ENCODE measurements around the gene NEB.

NEB gene

DNA sequence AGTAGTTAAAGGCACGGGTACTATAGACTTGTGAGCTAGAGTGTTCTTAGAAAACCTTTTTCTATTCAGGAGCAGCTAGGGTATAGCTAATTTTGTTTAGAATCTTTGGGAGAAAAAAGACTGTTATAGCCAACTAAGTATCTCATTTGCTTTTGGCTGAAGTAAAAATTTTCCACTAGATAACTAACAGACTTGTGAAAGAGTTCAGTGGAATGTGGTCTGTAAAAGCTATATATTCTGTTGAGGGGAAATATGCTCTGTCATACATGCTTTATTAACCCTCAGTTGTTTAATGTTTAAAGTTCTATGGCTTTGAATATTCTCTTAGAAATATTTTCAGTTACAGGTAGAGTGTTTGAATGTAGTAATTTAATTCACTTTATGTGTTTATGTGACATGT lies 274.9 kb downstream of the NEB start:
- TF ChIP-seq CEBPB (IDR thresholded peaks at IDR 0.05) (no peak), EGR1 (IDR thresholded peaks at IDR 0.05) (no peak), TAF1 (IDR thresholded peaks at IDR 0.05; ENCODE audit: low read depth) (no peak), NFIC (IDR thresholded peaks at IDR 0.05) (no peak), TEAD4 (IDR thresholded peaks at IDR 0.05) (no peak), TCF12 (IDR thresholded peaks at IDR 0.05; ENCODE audit: low read depth) (no peak)
- TF ChIP-seq, protein P1, sequence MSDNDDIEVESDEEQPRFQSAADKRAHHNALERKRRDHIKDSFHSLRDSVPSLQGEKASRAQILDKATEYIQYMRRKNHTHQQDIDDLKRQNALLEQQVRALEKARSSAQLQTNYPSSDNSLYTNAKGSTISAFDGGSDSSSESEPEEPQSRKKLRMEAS (IDR thresholded peaks at IDR 0.05), result no peak
- TF ChIP-seq, protein P2, sequence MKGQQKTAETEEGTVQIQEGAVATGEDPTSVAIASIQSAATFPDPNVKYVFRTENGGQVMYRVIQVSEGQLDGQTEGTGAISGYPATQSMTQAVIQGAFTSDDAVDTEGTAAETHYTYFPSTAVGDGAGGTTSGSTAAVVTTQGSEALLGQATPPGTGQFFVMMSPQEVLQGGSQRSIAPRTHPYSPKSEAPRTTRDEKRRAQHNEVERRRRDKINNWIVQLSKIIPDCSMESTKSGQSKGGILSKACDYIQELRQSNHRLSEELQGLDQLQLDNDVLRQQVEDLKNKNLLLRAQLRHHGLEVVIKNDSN (IDR thresholded peaks at IDR 0.05), result no peak
- TF ChIP-seq, protein P3, sequence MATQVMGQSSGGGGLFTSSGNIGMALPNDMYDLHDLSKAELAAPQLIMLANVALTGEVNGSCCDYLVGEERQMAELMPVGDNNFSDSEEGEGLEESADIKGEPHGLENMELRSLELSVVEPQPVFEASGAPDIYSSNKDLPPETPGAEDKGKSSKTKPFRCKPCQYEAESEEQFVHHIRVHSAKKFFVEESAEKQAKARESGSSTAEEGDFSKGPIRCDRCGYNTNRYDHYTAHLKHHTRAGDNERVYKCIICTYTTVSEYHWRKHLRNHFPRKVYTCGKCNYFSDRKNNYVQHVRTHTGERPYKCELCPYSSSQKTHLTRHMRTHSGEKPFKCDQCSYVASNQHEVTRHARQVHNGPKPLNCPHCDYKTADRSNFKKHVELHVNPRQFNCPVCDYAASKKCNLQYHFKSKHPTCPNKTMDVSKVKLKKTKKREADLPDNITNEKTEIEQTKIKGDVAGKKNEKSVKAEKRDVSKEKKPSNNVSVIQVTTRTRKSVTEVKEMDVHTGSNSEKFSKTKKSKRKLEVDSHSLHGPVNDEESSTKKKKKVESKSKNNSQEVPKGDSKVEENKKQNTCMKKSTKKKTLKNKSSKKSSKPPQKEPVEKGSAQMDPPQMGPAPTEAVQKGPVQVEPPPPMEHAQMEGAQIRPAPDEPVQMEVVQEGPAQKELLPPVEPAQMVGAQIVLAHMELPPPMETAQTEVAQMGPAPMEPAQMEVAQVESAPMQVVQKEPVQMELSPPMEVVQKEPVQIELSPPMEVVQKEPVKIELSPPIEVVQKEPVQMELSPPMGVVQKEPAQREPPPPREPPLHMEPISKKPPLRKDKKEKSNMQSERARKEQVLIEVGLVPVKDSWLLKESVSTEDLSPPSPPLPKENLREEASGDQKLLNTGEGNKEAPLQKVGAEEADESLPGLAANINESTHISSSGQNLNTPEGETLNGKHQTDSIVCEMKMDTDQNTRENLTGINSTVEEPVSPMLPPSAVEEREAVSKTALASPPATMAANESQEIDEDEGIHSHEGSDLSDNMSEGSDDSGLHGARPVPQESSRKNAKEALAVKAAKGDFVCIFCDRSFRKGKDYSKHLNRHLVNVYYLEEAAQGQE (IDR thresholded peaks at IDR 0.05; ENCODE audit: low read depth), result no peak

DNA sequence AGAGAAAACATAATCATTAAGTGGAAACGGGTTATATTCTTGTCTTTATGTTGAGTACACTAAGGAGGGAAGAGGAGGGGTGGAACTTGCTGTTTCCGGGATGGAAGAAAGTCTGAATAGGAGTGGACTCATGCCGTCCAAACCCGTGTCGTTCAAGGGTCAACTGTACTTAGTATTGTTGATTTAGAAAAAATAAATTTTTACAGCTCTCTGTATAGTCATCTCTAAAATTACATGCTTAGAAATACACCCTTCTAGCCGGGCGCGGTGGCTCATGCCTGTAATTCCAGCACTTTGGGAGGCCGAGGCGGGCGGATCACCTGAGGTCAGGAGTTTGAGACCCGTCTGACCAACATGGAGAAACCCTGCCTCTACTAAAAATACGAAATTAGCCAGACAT lies 295.1 kb downstream of the NEB start:
- no peak for TF ChIP-seq NFIC (IDR thresholded peaks at IDR 0.05)
- TF ChIP-seq EP300 (IDR thresholded peaks at IDR 0.05; ENCODE audit: borderline replicate concordance), result no peak
- TF ChIP-seq FOXM1 (IDR thresholded peaks at IDR 0.05; ENCODE audit: borderline replicate concordance, low read depth), result no peak
- TF ChIP-seq TEAD4 (IDR thresholded peaks at IDR 0.05), result no peak
- TF ChIP-seq CREB1 (IDR thresholded peaks at IDR 0.05; ENCODE audit: low read depth), result no peak
- TF ChIP-seq CEBPB (IDR thresholded peaks at IDR 0.05), result no peak
- TF ChIP-seq TAF1 (IDR thresholded peaks at IDR 0.05; ENCODE audit: low read depth), result no peak
- TF ChIP-seq RAD21 (IDR thresholded peaks at IDR 0.05; ENCODE audit: low read depth), result no peak
- TF ChIP-seq TCF12 (IDR thresholded peaks at IDR 0.05; ENCODE audit: low read depth), result no peak
- no peak for TF ChIP-seq ZBTB7A (IDR thresholded peaks at IDR 0.05; ENCODE audit: low read depth)
- TF ChIP-seq, protein P3 (IDR thresholded peaks at IDR 0.05; ENCODE audit: low read depth), result no peak
- no peak for TF ChIP-seq YY1 (IDR thresholded peaks at IDR 0.05; ENCODE audit: low read depth)
- TF ChIP-seq EGR1 (IDR thresholded peaks at IDR 0.05), result no peak

DNA sequence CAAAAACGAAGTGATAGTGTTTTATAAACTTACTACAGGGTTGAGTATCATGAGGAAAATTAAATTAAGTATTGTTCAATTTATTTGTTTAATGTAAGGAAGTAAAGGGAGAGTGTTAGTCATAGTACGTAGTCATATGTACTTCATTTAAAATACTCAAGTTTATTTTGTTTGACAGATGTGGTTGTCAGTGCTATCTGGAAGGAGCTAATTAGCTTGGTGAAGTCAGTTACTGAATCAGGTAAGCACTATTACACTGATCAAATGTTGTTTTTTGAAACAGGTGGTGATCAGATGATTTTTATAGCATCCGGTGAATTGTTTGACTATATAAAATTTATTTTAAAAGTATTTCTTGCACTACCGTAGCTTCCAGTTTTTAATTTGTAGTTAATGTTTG lies 295.8 kb downstream of the NEB start:
- no peak for TF ChIP-seq TEAD4 (IDR thresholded peaks at IDR 0.05)
- no peak for TF ChIP-seq TAF1 (IDR thresholded peaks at IDR 0.05; ENCODE audit: low read depth)
- TF ChIP-seq, protein P1 (IDR thresholded peaks at IDR 0.05), result no peak
- no peak for TF ChIP-seq EP300 (IDR thresholded peaks at IDR 0.05; ENCODE audit: borderline replicate concordance)
- no peak for TF ChIP-seq FOXM1 (IDR thresholded peaks at IDR 0.05; ENCODE audit: borderline replicate concordance, low read depth)
- TF ChIP-seq, protein P2 (IDR thresholded peaks at IDR 0.05), result no peak
- no peak for TF ChIP-seq TCF12 (IDR thresholded peaks at IDR 0.05; ENCODE audit: low read depth)
- no peak for TF ChIP-seq RAD21 (IDR thresholded peaks at IDR 0.05; ENCODE audit: low read depth)
- TF ChIP-seq ZBTB7A (IDR thresholded peaks at IDR 0.05; ENCODE audit: low read depth), result no peak
- no peak for TF ChIP-seq YY1 (IDR thresholded peaks at IDR 0.05; ENCODE audit: low read depth)
- no peak for TF ChIP-seq EGR1 (IDR thresholded peaks at IDR 0.05)
- TF ChIP-seq, protein P3 (IDR thresholded peaks at IDR 0.05; ENCODE audit: low read depth), result no peak
- TF ChIP-seq NFIC (IDR thresholded peaks at IDR 0.05), result no peak
- TF ChIP-seq CEBPB (IDR thresholded peaks at IDR 0.05), result no peak
- TF ChIP-seq CREB1 (IDR thresholded peaks at IDR 0.05; ENCODE audit: low read depth), result no peak

DNA sequence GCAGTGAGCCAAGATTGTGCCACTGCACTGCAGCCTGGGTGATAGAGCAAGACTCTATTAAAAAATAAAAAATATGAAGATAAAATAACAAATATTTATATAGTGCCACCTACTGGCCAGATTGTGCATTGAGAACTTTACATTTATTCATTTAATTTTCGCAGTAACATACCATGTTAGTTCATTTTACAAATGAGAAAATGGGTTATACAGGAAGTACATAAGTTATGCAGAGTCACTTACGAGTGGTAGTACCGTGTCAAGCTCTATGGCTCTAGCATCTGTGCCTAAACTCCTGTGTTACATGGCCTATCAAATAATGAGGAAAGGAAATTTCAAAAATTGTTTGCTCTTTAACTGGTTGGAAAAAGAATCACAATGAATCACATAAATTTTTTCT lies 296.6 kb downstream of the NEB start:
- TF ChIP-seq, protein P1 (IDR thresholded peaks at IDR 0.05), result no peak
- TF ChIP-seq EP300 (IDR thresholded peaks at IDR 0.05; ENCODE audit: borderline replicate concordance) (no peak), NFIC (IDR thresholded peaks at IDR 0.05) (no peak), CEBPB (IDR thresholded peaks at IDR 0.05) (no peak), CREB1 (IDR thresholded peaks at IDR 0.05; ENCODE audit: low read depth) (no peak), YY1 (IDR thresholded peaks at IDR 0.05; ENCODE audit: low read depth) (no peak)
- TF ChIP-seq, protein P3 (IDR thresholded peaks at IDR 0.05; ENCODE audit: low read depth), result no peak
- TF ChIP-seq, protein P2 (IDR thresholded peaks at IDR 0.05), result no peak

All from Ishikawa (cell line).